ENCODE measurements around the gene HACD3. TPM values are rescaled to one million over a fixed set of nuclear protein-coding genes. Genes with fewer than 3 reads are reported as not detected.

Gene HACD3
- total and polyA plus RNA-seq, 2 of the 4 experiments (the other 2 are of a cell fraction), result 60.9 to 131 TPM

DNA sequence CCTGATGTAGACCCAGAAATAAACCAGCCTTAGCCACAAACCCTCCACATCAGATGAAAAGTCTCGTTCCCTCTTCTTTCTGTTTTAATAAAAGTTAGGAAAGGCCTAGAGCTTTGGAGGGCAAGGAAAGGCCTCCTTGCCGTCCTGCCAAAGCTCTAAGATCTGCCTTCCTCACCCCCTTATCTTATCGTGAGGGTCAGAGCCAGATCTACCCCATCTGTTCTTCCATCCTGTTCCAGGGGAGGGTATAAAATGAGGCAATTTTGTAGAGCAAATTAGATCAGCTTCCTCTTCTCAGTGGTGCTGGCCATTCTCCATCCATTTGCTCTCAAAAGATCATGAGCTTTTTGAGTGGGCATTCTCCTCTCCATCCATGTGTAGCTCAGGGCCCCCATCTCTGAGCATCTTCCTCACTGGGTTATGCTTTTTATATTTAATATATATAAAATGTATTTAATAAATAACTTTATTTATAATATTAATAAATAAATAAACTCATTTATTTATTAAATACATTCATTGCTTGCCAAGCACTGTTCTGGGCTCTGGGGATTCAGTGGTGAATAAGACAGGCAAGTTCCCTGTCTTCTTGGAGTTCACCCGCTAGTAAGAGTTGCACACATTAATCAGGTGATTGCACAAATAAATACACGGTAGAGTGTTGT lies 89.5 kb downstream of the HACD3 start:
- H2BK120ac ChIP-seq (ENCODE audit: low read depth, low read length), result no peak overlapping the region
- H4K91ac ChIP-seq (ENCODE audit: insufficient read depth, low read depth, low read length), result no peak overlapping the region
- no peaks in the 10 kb centered on the region for H3K4me1 ChIP-seq (ENCODE audit: control insufficient read depth, insufficient read depth, low read length)
- no peak overlapping the region for H3K4me2 ChIP-seq (ENCODE audit: low read depth, low read length)
- no peak overlapping the region for H3K18ac ChIP-seq (ENCODE audit: low read depth, low read length)
- no peaks in the 10 kb centered on the region for H3K27me3 ChIP-seq (ENCODE audit: control insufficient read depth, insufficient read depth, low read length)
- DNase-seq (no peak), ATAC-seq (ENCODE audit: low read depth) (no peak)
- H3K9me3 ChIP-seq (ENCODE audit: control insufficient read depth, insufficient read depth, low read length), result no peaks in the 10 kb centered on the region
- H3K9ac ChIP-seq (ENCODE audit: low read depth, low read length), result no peak overlapping the region
- H3K23ac ChIP-seq (ENCODE audit: low read depth, low read length), result no peak overlapping the region
- no peak overlapping the region for H2BK15ac ChIP-seq (ENCODE audit: low read depth, low read length)
- H2AFZ ChIP-seq (replicated peaks; ENCODE audit: low read length, poor library complexity), result no peak overlapping the region
- in situ Hi-C loops (cut with MboI; ENCODE audit: low sequenced_read_pairs) (loop anchor here (25.0 kb wide), 1 partner anchor 668 kb away; the partner anchor contains the start of gene DIS3L), intact Hi-C loops (cut with micrococcal nuclease) (no loop called here), dilution Hi-C loops (cut with HindIII; ENCODE audit: low sequenced_read_pairs, unreplicated experiment) (no loop called here)
- H3K36me3 ChIP-seq (ENCODE audit: control insufficient read depth, insufficient read depth, low read length), result no peaks in the 10 kb centered on the region
- H3K9me1 ChIP-seq (ENCODE audit: insufficient read depth, low read length), result no peaks in the 10 kb centered on the region; the same call in 1 of the 2 replicates
- no peak for TF ChIP-seq BHLHE40 (IDR thresholded peaks at IDR 0.05; ENCODE audit: low read depth, low read length)
- TF ChIP-seq RAD21 (IDR thresholded peaks at IDR 0.05; ENCODE audit: low read length), result no peak
- TF ChIP-seq SMC3 (IDR thresholded peaks at IDR 0.05; ENCODE audit: low read depth, low read length), result no peak
- TF ChIP-seq RFX5 (IDR thresholded peaks at IDR 0.05; ENCODE audit: low read depth, low read length), result no peak
- no peak for TF ChIP-seq RCOR1 (IDR thresholded peaks at IDR 0.05; ENCODE audit: insufficient replicate concordance, low read length)
- TF ChIP-seq POLR2A (IDR thresholded peaks at IDR 0.05; ENCODE audit: low read depth, low read length), result no peak
- no TSS peak for BruUV-seq (replicated peaks)
- WGBS, 2 experiments (ENCODE audit: extremely low coverage in 2 of 2, insufficient read length in 1 of 2), result no CpG with 5 or more reads among the region's 5 CpGs
- no peak overlapping the region for H2BK20ac ChIP-seq (ENCODE audit: low read depth, low read length)
- H3K56ac ChIP-seq (ENCODE audit: extremely low read depth, insufficient read depth, low read length), result no peak overlapping the region
- no peaks in the 10 kb centered on the region for H3K79me1 ChIP-seq (ENCODE audit: low read depth in 1 of 2, low read length in 2 of 2)
- H2BK5ac ChIP-seq (ENCODE audit: low read depth, low read length, poor library complexity, severe bottlenecking), result no peak overlapping the region
- no peaks in the 10 kb centered on the region for H4K20me1 ChIP-seq (ENCODE audit: insufficient read depth, low read length)
- H4K8ac ChIP-seq (ENCODE audit: low read depth in 2 of 2, low read length in 2 of 2), result no peak overlapping the region
- no peak overlapping the region for H2AK9ac ChIP-seq (replicated peaks; ENCODE audit: low read depth, low read length, poor library complexity)
- POLR2A ChIA-PET (ENCODE audit: unreplicated experiment), result no interaction called here
- H3K14ac ChIP-seq (replicated peaks; ENCODE audit: low read depth, low read length), result no peak overlapping the region
- H3K4ac ChIP-seq (ENCODE audit: low read depth, low read length), result no peak overlapping the region
- H3K27ac ChIP-seq (ENCODE audit: insufficient read depth, low read length), result no peak overlapping the region
- H2AK5ac ChIP-seq (ENCODE audit: low read depth, low read length), result no peak overlapping the region
- H4K5ac ChIP-seq (ENCODE audit: low read depth, low read length), result no peak overlapping the region
- CTCF ChIA-PET, result no interaction called here
- no peak overlapping the region for H3K4me3 ChIP-seq (ENCODE audit: insufficient read depth, low read depth, low read length)

All from IMR-90 (cell line).